ENCODE data around the gene PSMG3. TPM values are rescaled to one million over a fixed set of nuclear protein-coding genes. Genes with fewer than 3 reads are reported as not detected.
A peak's percentile ranks its signal among the peaks of the same experiment; 100 is the strongest.

Gene PSMG3
- total RNA-seq, 1 experiment from 2014 or later = 59.4 TPM

- no peaks in the 10 kb centered on the region for H3K27me3 ChIP-seq (ENCODE audit: control insufficient read depth, insufficient read depth, low read length)
- no peak overlapping the region for H3K4me3 ChIP-seq (ENCODE audit: low read depth in 2 of 2, low read length in 2 of 2)
- no peak overlapping the region for H3K27ac ChIP-seq (ENCODE audit: low read length)
- no peak for ATAC-seq
- peaks cover 78% of the 10 kb centered on the region for H3K4me1 ChIP-seq (ENCODE audit: control insufficient read depth, insufficient read depth, low read length)
- BruUV-seq (replicated peaks) = no TSS peak
- TF ChIP-seq, protein P1, sequence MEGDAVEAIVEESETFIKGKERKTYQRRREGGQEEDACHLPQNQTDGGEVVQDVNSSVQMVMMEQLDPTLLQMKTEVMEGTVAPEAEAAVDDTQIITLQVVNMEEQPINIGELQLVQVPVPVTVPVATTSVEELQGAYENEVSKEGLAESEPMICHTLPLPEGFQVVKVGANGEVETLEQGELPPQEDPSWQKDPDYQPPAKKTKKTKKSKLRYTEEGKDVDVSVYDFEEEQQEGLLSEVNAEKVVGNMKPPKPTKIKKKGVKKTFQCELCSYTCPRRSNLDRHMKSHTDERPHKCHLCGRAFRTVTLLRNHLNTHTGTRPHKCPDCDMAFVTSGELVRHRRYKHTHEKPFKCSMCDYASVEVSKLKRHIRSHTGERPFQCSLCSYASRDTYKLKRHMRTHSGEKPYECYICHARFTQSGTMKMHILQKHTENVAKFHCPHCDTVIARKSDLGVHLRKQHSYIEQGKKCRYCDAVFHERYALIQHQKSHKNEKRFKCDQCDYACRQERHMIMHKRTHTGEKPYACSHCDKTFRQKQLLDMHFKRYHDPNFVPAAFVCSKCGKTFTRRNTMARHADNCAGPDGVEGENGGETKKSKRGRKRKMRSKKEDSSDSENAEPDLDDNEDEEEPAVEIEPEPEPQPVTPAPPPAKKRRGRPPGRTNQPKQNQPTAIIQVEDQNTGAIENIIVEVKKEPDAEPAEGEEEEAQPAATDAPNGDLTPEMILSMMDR (IDR thresholded peaks at IDR 0.05) = no peak
- TF ChIP-seq REST (IDR thresholded peaks at IDR 0.05; ENCODE audit: insufficient read depth in 1 of 2, low read depth in 2 of 2, low read length in 1 of 2) = no peak
- TF ChIP-seq SIN3A (IDR thresholded peaks at IDR 0.05; ENCODE audit: borderline replicate concordance, insufficient read depth, low read depth, low read length) = no peak
- ChIA-PET POLR2A (interaction anchor here (0.6 kb wide), 1 partner anchor 8 kb away, joined by 3 read pairs; no protein-coding TSS in a partner anchor), CTCF (no interaction called here)
- peaks cover 3% of the 10 kb centered on the region; the same call in 1 of the 2 replicates for H3K36me3 ChIP-seq (ENCODE audit: control insufficient read depth, insufficient read depth, low read length)
- H3K9me3 ChIP-seq (ENCODE audit: control insufficient read depth, insufficient read depth, low read depth, low read length) = no peaks in the 10 kb centered on the region
- no peak for DNase-seq (ENCODE audit: low read depth, low spot score)
- in situ Hi-C loops (cut with HindIII; ENCODE audit: low pct_unique_long_range_greater_than_20kb, low sequenced_read_pairs) = no loop called here
- intact Hi-C loops (cut with micrococcal nuclease; ENCODE audit: unreplicated experiment) = no loop called here
Observed at GRCh38 chr7:1539882-1540775, 29.7 kb downstream of the PSMG3 start.

GRCh38 chr7:1539181-1539881 lies 30.5 kb downstream of the PSMG3 start:
- peaks cover 78% of the 10 kb centered on the region for H3K4me1 ChIP-seq (ENCODE audit: control insufficient read depth, insufficient read depth, low read length)
- no peak for ATAC-seq
- DNase-seq (ENCODE audit: low read depth, low spot score) = no peak
- TF ChIP-seq, protein P1 (IDR thresholded peaks at IDR 0.05) = no peak
- TF ChIP-seq REST (IDR thresholded peaks at IDR 0.05; ENCODE audit: insufficient read depth in 1 of 2, low read depth in 2 of 2, low read length in 1 of 2) = no peak
- no peak for TF ChIP-seq TCF7L2 (IDR thresholded peaks at IDR 0.05; ENCODE audit: low read depth, low read length)
- H3K36me3 ChIP-seq (ENCODE audit: control insufficient read depth, insufficient read depth, low read length) = peaks cover 3% of the 10 kb centered on the region; the same call in 1 of the 2 replicates
- intact Hi-C loops (cut with micrococcal nuclease; ENCODE audit: unreplicated experiment) (no loop called here), in situ Hi-C loops (cut with HindIII; ENCODE audit: low pct_unique_long_range_greater_than_20kb, low sequenced_read_pairs) (no loop called here)
- CTCF ChIA-PET = no interaction called here
- H3K4me3 ChIP-seq (ENCODE audit: low read depth in 2 of 2, low read length in 2 of 2) = peak overlapping the region in 1 of 2 experiments; percentile 70; a peak in 1 of 4 replicates
- no TSS peak for BruUV-seq (replicated peaks)
- H3K27me3 ChIP-seq (ENCODE audit: control insufficient read depth, insufficient read depth, low read length) = no peaks in the 10 kb centered on the region
- H3K9me3 ChIP-seq (ENCODE audit: control insufficient read depth, insufficient read depth, low read depth, low read length) = no peaks in the 10 kb centered on the region
- POLR2A ChIA-PET = no interaction called here
- H3K27ac ChIP-seq (ENCODE audit: low read length) = peak overlapping the region; percentile 88

All from Panc1 (cell line).